HG03095 (cell line): ENCODE measurements around the gene PPL.

ENCODE experiments used
- ATAC-seq: cut with Tn5 transposase; IDR thresholded peaks from one replicate; pipeline ENCODE4 v1.9.1; 2021; ENCODE audit warnings: moderate library complexity; ENCODE audit not compliant: unreplicated experiment

PPL gene

GRCh38 chr16:4870138-4870671 lies 66.7 kb downstream of the PPL start:
- ATAC-seq = no peak

- ATAC-seq = no peak
Measured at GRCh38 chr16:4869147-4869805, 67.7 kb downstream of the PPL start.

- no peak for ATAC-seq
Measured at GRCh38 chr16:4868535-4868934, 68.4 kb downstream of the PPL start.

GRCh38 chr16:4868026-4868425 lies 68.9 kb downstream of the PPL start:
- no peak for ATAC-seq

- ATAC-seq = no peak
Measured at GRCh38 chr16:4866586-4866985, 70.4 kb downstream of the PPL start.

- no peak for ATAC-seq
Measured at GRCh38 chr16:4865231-4865860, 71.6 kb downstream of the PPL start.

- ATAC-seq = no peak
Measured at GRCh38 chr16:4864728-4865127, 72.2 kb downstream of the PPL start.

- no peak for ATAC-seq
Measured at GRCh38 chr16:4862639-4863038, 74.3 kb downstream of the PPL start.

GRCh38 chr16:4860727-4861342 lies 76.1 kb downstream of the PPL start:
- no peak for ATAC-seq

- ATAC-seq = no peak
Measured at GRCh38 chr16:4859900-4860255, 77.1 kb downstream of the PPL start.

GRCh38 chr16:4859190-4859899 lies 77.6 kb downstream of the PPL start:
- ATAC-seq = no peak

GRCh38 chr16:4855804-4856203 lies 81.1 kb downstream of the PPL start:
- ATAC-seq = no peak

- no peak for ATAC-seq
Measured at GRCh38 chr16:4855371-4855770, 81.6 kb downstream of the PPL start.

GRCh38 chr16:4852221-4852872 lies 84.6 kb downstream of the PPL start:
- no peak for ATAC-seq

- no peak for ATAC-seq
Measured at GRCh38 chr16:4850211-4850610, 86.7 kb downstream of the PPL start.

GRCh38 chr16:4847774-4848587 lies 89.0 kb downstream of the PPL start:
- ATAC-seq = peak; percentile 26

GRCh38 chr16:4846901-4847773 lies 89.8 kb downstream of the PPL start, which contains the start of the genes GLYR1 and UBN1:
TSS of gene GLYR1 (minus strand) at chr16:4847288. CDS start at chr16:4847265, 23 bp downstream.
TSS of gene UBN1 (plus strand) at chr16:4847481. CDS start at chr16:4852918, 5,437 bp downstream.
- peak; percentile 80 for ATAC-seq

GRCh38 chr16:4846503-4846900 lies 90.4 kb downstream of the PPL start:
- ATAC-seq = no peak

GRCh38 chr16:4840984-4841383 lies 96.0 kb downstream of the PPL start:
- no peak for ATAC-seq
